Right lung (tissue), 10 donors: Measurements from ENCODE around the gene CNR1. TPM values are rescaled to one million over a fixed set of nuclear protein-coding genes. Genes with fewer than 3 reads are reported as not detected.
"Not testable (repeated sequence)": the region's sequence is repeated elsewhere in the genome, so short reads cannot be mapped to it uniquely, and the experiment has no call there.

ENCODE experiments used
- DNase-seq, 2 donors: peaks; one replicate each; pipeline ENCODE4 v3.0.0-alpha.2; 2013
- long read RNA-seq, 8 donors: transcript quantifications; one replicate each; lab custom pipeline, GENCODE V29; 2026
- polyA plus RNA-seq, 5 donors: library from polyadenylated mRNA; unstranded; fragments of 120-200 nt; gene quantifications; one replicate each; pipeline versions ENCODE4 v1.2.1 to v1.2.3, GENCODE V29; 2013; ENCODE audit warnings: inconsistent platforms in 1 of 5, low replicate concordance in 1 of 5; ENCODE audit not compliant: insufficient read length in 5 of 5, insufficient read depth in 1 of 5

Gene CNR1
- under 1 TPM; 0.10 to 0.36 (median 0.16) TPM for polyA plus RNA-seq
- long read RNA-seq, donor 1 = 0 reads
- long read RNA-seq, donor 2 = 0 reads
- long read RNA-seq, donor 3 = 0 reads
- long read RNA-seq, donor 4 = 0 reads
- long read RNA-seq, donor 5, full-length matches to known transcripts = 1 of 1 reads
- long read RNA-seq, donor 5, partial matches to known transcripts = 0 of 1 reads
- long read RNA-seq, donor 5, other reads (novel, unspliced or antisense) = 0 of 1 reads
- long read RNA-seq, donor 6 = 0 reads
- long read RNA-seq, donor 7 = 0 reads
- long read RNA-seq, donor 8 = 0 reads

GRCh38 chr6:88165844-88166492 is at the start of gene CNR1:
CNR1 (minus strand) TSS chr6:88166347; CDS start chr6:88145274, 21,073 bp downstream.
- peak; percentile 21 to 30 for DNase-seq

- DNase-seq = no peak
These were observed 45.3 kb upstream of the CNR1 start for GRCh38 chr6:88211446-88211845.

- no peak for DNase-seq
These were observed 43.2 kb upstream of the CNR1 start for GRCh38 chr6:88209301-88209700.

GRCh38 chr6:88208726-88209125 is 42.6 kb upstream of the CNR1 start:
- DNase-seq = no peak

- not testable (repeated sequence) for DNase-seq
These were observed 35.6 kb upstream of the CNR1 start for GRCh38 chr6:88201734-88202133.

GRCh38 chr6:88184921-88185320 is 18.8 kb upstream of the CNR1 start:
- no peak for DNase-seq

GRCh38 chr6:88183471-88183870 is 17.3 kb upstream of the CNR1 start:
- no peak for DNase-seq

GRCh38 chr6:88179692-88180091 is 13.5 kb upstream of the CNR1 start:
- DNase-seq = no peak

GRCh38 chr6:88177961-88178464 is 11.9 kb upstream of the CNR1 start:
- no peak for DNase-seq

GRCh38 chr6:88174906-88175305 is 8.8 kb upstream of the CNR1 start:
- DNase-seq = no peak

GRCh38 chr6:88171312-88171711 is 5.2 kb upstream of the CNR1 start:
- no peak for DNase-seq

- no peak for DNase-seq
These were observed 2.2 kb upstream of the CNR1 start for GRCh38 chr6:88168362-88168761.

- DNase-seq = peak in 1 of 2 donors; percentile 6
These were observed 1.3 kb upstream of the CNR1 start for GRCh38 chr6:88167352-88167937.

- DNase-seq = peak; percentile 7 to 18
These were observed 575 bp upstream of the CNR1 start for GRCh38 chr6:88166493-88167351.

- no peak for DNase-seq
These were observed 882 bp downstream of the CNR1 start for GRCh38 chr6:88165087-88165843.

- no peak for DNase-seq
These were observed 2.1 kb downstream of the CNR1 start for GRCh38 chr6:88164061-88164460.

- DNase-seq = no peak
These were observed 2.5 kb downstream of the CNR1 start for GRCh38 chr6:88163616-88164015.

- no peak for DNase-seq
These were observed 4.2 kb downstream of the CNR1 start for GRCh38 chr6:88161940-88162339.

GRCh38 chr6:88157106-88157505 is 9.0 kb downstream of the CNR1 start:
- no peak for DNase-seq

GRCh38 chr6:88145298-88145963 is 20.7 kb downstream of the CNR1 start:
- DNase-seq = no peak
